ENCODE measurements around the gene ANKZF1. TPM values are rescaled to one million over a fixed set of nuclear protein-coding genes. Genes with fewer than 3 reads are reported as not detected.

The ANKZF1 gene
- total RNA-seq, 1 donor from 2014 or later: 44.8 TPM

DNA sequence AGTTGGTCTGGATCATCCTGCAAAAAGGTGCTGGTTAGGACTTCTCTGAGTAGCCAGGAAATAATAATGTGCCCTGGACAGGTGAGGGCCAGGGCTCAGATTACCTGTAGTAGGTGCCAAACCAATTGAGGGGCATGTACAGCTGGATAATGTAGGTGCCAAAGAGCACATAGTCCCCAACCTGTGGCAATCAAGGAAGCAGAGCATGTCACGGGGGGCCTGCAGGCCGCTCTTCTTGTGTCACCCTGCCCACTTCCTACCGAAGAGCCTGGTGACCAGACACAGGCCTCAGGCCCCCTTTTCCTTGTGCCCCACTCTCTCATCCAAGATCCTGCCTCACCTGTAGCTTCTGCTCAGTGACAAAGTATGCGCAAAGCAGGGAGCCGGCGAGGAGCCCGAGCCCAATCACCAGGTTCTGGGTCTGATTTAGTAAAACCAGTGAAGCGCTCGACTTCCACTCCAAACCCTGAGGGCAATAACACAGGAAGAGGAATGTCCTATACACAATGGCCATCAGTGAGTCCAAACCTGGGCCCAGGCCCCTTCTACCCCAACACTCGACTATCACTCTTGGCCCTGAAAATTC, 16.0 kb upstream of the ANKZF1 start:
- Mint-ChIP-seq H3K36me3 (ENCODE audit: unreplicated experiment) (peaks cover 17% of the 10 kb centered on the region), H3K4me1 (ENCODE audit: unreplicated experiment) (peaks cover 19% of the 10 kb centered on the region), H3K9me3 (ENCODE audit: unreplicated experiment) (no peaks in the 10 kb centered on the region), H3K27me3 (ENCODE audit: unreplicated experiment) (no peaks in the 10 kb centered on the region), H3K4me3 (ENCODE audit: unreplicated experiment) (no peak overlapping the region), H3K27ac (ENCODE audit: unreplicated experiment) (no peak overlapping the region)
- DNase-seq (ENCODE audit: extremely low spot score, unreplicated experiment): no peak
- TF ChIP-seq, protein P1, sequence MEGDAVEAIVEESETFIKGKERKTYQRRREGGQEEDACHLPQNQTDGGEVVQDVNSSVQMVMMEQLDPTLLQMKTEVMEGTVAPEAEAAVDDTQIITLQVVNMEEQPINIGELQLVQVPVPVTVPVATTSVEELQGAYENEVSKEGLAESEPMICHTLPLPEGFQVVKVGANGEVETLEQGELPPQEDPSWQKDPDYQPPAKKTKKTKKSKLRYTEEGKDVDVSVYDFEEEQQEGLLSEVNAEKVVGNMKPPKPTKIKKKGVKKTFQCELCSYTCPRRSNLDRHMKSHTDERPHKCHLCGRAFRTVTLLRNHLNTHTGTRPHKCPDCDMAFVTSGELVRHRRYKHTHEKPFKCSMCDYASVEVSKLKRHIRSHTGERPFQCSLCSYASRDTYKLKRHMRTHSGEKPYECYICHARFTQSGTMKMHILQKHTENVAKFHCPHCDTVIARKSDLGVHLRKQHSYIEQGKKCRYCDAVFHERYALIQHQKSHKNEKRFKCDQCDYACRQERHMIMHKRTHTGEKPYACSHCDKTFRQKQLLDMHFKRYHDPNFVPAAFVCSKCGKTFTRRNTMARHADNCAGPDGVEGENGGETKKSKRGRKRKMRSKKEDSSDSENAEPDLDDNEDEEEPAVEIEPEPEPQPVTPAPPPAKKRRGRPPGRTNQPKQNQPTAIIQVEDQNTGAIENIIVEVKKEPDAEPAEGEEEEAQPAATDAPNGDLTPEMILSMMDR (IDR thresholded peaks at IDR 0.05): no peak

DNA sequence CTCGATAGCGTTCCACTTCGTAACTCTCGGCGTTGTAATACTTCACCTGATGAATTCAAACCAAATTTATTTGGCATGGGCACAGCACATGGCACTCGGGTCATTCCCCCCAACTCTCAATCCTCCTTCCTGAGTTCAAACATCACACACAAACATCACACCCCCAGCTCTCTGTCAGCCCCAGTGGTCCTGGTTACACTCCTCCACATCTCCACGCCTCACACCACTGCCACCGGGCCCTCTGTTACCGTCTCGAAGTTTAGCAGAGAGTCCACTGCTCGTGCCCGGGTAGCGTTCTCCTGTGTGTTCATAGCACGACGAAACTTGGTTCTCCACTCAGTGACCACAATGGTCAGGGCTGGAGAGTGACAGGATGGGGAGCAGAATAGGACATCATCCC, 15.5 kb upstream of the ANKZF1 start:
- TF ChIP-seq, protein P1 (IDR thresholded peaks at IDR 0.05): no peak
- Mint-ChIP-seq H3K9me3 (ENCODE audit: unreplicated experiment) (no peaks in the 10 kb centered on the region), H3K4me1 (ENCODE audit: unreplicated experiment) (peaks cover 21% of the 10 kb centered on the region), H3K36me3 (ENCODE audit: unreplicated experiment) (peaks cover 17% of the 10 kb centered on the region), H3K27me3 (ENCODE audit: unreplicated experiment) (no peaks in the 10 kb centered on the region), H3K27ac (ENCODE audit: unreplicated experiment) (peak overlapping the region; percentile 33), H3K4me3 (ENCODE audit: unreplicated experiment) (no peak overlapping the region)
- no peak for DNase-seq (ENCODE audit: extremely low spot score, unreplicated experiment)

DNA sequence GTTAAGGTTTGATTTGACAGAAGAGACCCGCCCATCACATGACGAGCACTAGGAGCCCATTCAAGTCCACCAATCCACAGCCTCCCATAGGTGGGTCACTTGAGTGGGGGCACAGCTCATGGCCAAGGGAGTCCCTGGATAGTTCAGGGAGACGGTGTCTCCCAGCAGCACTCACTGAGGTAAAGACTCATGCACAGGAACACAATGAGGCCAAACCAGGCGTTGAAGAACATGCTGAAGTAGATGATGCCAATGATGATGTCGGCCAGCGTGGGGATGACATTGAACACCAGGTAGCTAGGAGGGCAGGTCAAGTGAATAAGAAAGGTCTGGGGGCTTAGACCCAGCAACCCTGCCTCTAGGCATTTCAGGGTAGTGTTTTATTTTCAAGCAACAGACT, 14.8 kb upstream of the ANKZF1 start:
- H3K4me1 Mint-ChIP-seq (ENCODE audit: unreplicated experiment): peaks cover 25% of the 10 kb centered on the region
- H3K27ac Mint-ChIP-seq (ENCODE audit: unreplicated experiment): peak overlapping the region; percentile 5
- TF ChIP-seq, protein P1 (IDR thresholded peaks at IDR 0.05): no peak
- no peaks in the 10 kb centered on the region for H3K9me3 Mint-ChIP-seq (ENCODE audit: unreplicated experiment)
- peaks cover 17% of the 10 kb centered on the region for H3K36me3 Mint-ChIP-seq (ENCODE audit: unreplicated experiment)
- no peak for DNase-seq (ENCODE audit: extremely low spot score, unreplicated experiment)
- no peak overlapping the region for H3K4me3 Mint-ChIP-seq (ENCODE audit: unreplicated experiment)
- no peaks in the 10 kb centered on the region for H3K27me3 Mint-ChIP-seq (ENCODE audit: unreplicated experiment)

DNA sequence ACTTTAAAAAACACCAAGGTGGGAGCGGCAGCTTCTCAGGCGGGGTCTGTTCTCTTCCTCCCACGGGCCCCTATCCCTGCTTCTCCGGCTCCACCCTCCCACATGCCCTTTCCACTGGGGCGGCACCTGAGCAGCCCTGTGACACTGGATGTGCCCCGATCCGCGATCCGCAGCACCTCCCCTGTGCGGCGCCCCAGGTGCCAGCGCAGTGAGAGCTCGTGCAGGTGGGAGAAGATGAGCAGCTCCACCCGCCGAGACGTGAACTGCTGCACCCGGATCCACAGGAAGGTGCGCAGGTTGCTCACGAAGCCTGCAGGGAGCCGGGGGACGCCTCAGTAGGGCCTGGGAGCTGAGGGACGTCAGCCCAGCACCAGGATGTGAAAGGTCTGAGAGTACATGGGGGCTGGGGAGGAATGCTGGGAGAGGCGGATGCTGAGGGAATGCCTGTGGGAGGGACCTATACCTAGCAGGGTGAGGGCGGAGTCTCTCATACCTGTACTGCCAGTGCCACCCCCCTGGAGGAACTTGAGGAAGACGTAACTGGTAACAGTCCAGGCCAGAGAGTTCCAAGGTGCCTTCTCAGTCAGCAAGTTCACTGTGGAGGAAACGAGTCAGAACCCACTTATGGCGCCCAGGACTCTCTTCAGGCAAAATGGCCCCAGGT, 13.6 kb upstream of the ANKZF1 start:
- Mint-ChIP-seq H3K4me1 (ENCODE audit: unreplicated experiment) (peaks cover 25% of the 10 kb centered on the region), H3K27me3 (ENCODE audit: unreplicated experiment) (no peaks in the 10 kb centered on the region), H3K9me3 (ENCODE audit: unreplicated experiment) (no peaks in the 10 kb centered on the region), H3K27ac (ENCODE audit: unreplicated experiment) (no peak overlapping the region), H3K4me3 (ENCODE audit: unreplicated experiment) (no peak overlapping the region), H3K36me3 (ENCODE audit: unreplicated experiment) (peaks cover 24% of the 10 kb centered on the region)
- TF ChIP-seq, protein P1 (IDR thresholded peaks at IDR 0.05): no peak
- DNase-seq (ENCODE audit: extremely low spot score, unreplicated experiment): no peak

DNA sequence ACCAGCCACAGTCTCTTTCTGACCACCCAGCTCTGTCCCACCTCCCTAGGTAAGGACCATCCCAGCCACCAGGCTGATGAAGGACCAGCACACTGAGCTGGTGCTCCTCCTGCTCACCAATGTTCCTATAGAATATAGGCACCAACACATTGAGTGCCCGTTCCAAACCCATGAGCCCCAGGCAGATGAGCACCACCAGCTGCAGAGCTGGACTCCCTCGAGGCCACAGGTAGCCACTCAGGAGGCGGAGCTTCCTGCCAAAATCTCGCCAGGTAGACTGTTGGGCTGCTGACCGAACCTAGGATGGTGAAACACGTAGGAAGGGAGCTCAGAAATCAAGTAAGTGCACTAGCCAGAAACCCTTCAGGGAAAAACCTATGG, 13.1 kb upstream of the ANKZF1 start:
- Mint-ChIP-seq H3K4me3 (ENCODE audit: unreplicated experiment) (no peak overlapping the region), H3K4me1 (ENCODE audit: unreplicated experiment) (peaks cover 25% of the 10 kb centered on the region), H3K36me3 (ENCODE audit: unreplicated experiment) (peaks cover 28% of the 10 kb centered on the region), H3K27me3 (ENCODE audit: unreplicated experiment) (no peaks in the 10 kb centered on the region), H3K27ac (ENCODE audit: unreplicated experiment) (peak overlapping the region; percentile 99), H3K9me3 (ENCODE audit: unreplicated experiment) (no peaks in the 10 kb centered on the region)
- TF ChIP-seq, protein P1 (IDR thresholded peaks at IDR 0.05): no peak
- DNase-seq (ENCODE audit: extremely low spot score, unreplicated experiment): no peak
